Glomerular visceral epithelial cell (primary cell): Measurements from ENCODE around the gene GALE.

Experiments
- DNase-seq: peaks from one replicate; pipeline ENCODE4 v3.0.0-alpha.2; 2016; ENCODE audit errors: extremely low spot score

GALE gene

DNA sequence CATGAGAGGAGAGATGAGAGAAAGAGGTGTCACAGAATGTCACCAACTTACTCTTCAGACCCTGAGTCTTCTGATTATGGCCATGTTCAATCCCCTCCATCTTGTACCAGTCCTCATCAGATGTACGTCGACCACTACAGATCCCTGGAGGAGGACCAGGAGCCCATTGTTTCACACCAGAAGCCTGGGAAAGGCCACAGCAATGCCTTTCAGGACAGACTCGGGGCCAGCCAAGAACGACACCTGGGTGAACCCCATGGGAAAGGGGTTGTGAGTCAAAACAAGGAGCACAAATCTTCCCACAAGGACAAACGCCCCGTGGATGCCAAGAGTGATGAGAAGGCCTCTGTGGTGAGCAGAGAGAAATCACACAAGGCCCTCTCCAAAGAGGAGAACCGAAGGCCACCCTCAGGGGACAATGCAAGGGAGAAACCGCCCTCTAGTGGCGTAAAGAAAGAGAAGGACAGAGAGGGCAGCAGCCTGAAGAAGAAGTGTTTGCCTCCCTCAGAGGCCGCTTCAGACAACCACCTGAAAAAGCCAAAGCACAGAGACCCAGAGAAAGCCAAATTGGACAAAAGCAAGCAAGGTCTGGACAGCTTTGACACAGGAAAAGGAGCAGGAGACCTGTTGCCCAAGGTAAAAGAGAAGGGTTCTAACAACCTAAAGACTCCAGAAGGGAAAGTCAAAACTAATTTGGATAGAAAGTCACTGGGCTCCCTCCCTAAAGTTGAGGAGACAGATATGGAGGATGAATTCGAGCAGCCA lies 49.3 kb downstream of the GALE start:
- DNase-seq, result peak; percentile 53

DNA sequence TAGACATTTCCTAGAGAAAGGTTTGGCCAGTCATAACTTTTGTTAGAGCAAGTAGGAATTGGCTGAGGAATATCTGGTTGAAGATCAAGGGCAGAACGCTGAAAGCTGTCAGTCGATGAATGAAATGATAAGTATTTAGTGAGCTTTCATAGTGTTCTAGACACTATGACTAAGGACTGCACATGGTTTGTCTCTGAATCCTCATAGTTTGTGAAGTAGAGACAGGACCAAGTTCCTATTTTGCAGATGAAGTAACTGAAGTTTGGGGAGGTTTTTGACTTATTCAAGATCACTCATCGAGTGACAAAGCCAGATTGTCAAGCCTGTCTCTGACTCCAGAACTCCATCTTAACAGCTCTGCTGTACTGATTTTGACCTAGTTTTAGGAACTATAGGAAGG lies 52.5 kb downstream of the GALE start:
- no peak for DNase-seq
